Small intestine (tissue), 7 donors: Measurements from ENCODE around the gene SYK. TPM values are rescaled to one million over a fixed set of nuclear protein-coding genes. Genes with fewer than 3 reads are reported as not detected.
A peak's percentile ranks its signal among the peaks of the same experiment; 100 is the strongest.

Experiments used
- DNase-seq, 2 donors: peaks; one replicate each; pipeline versions ENCODE4 v3.0.0 to v3.0.0-alpha.2; 2013
- FAIRE-seq: peaks from 2 replicates; lab custom pipeline; 2012; peaks lifted over from hg19 to GRCh38; lab: Jason Lieb, UNC
- H3K27ac ChIP-seq, 3 donors: one replicate each; pipeline ENCODE4 v1.5.1; 2013; ENCODE audit warnings: low read length in 2 of 3, mild to moderate bottlenecking in 2 of 3, control low read depth in 1 of 3, inconsistent platforms in 1 of 3, low read depth in 1 of 3, moderate library complexity in 1 of 3
- H3K27me3 ChIP-seq, 3 donors: one replicate each; pipeline ENCODE4 v1.6.1; 2013; ENCODE audit warnings: low read length in 3 of 3, inconsistent platforms in 1 of 3; ENCODE audit not compliant: control insufficient read depth in 3 of 3, insufficient read depth in 3 of 3
- H3K36me3 ChIP-seq, 3 donors: one replicate each; pipeline ENCODE4 v1.6.1; 2013; ENCODE audit warnings: low read length in 3 of 3, inconsistent platforms in 1 of 3, low read depth in 1 of 3, mild to moderate bottlenecking in 1 of 3, moderate library complexity in 1 of 3; ENCODE audit not compliant: control insufficient read depth in 3 of 3, insufficient read depth in 2 of 3
- H3K4me1 ChIP-seq, 3 donors: one replicate each; pipeline ENCODE4 v1.6.1; 2013; ENCODE audit warnings: low read length in 2 of 3, inconsistent platforms in 1 of 3, low read depth in 1 of 3, mild to moderate bottlenecking in 1 of 3, moderate library complexity in 1 of 3; ENCODE audit not compliant: control insufficient read depth in 3 of 3, insufficient read depth in 2 of 3
- H3K4me3 ChIP-seq, 3 donors: one replicate each; pipeline ENCODE4 v1.5.1; 2013; ENCODE audit warnings: low read length in 3 of 3, control low read depth in 1 of 3, inconsistent platforms in 1 of 3, low read depth in 1 of 3, mild to moderate bottlenecking in 1 of 3, moderate library complexity in 1 of 3
- H3K9me3 ChIP-seq, 2 donors: one replicate each; pipeline ENCODE4 v1.6.1; 2013; ENCODE audit warnings: low read depth in 1 of 2, low read length in 1 of 2; ENCODE audit not compliant: control insufficient read depth in 2 of 2, insufficient read depth in 1 of 2
- WGBS, 3 donors: extraction: QIAGEN DNeasy Blood & Tissue Kit; methylation state at CpG; one replicate each; pipeline ENCODE4 v1.1.7; 2013; 5-methylcytosine and 5-hydroxymethylcytosine counted together
- polyA plus RNA-seq, 4 donors: library from polyadenylated mRNA; stranded (reverse) in 3 of 4; unstranded in 1 of 4; fragments of 200-250 nt in 3 of 4; fragments of 120-200 nt in 1 of 4; gene quantifications; one replicate each; pipeline versions ENCODE4 v1.2.1 to v1.2.3, GENCODE V29; 2013
- donor health status: healthy with polysubstance abuse.
- donor health status: control.
- donor health status: control.
- donor health status: Bipolar disorder and iron deficiency.
- donor health status: healthy.

SYK gene
- polyA plus RNA-seq, 4 donors, result 28.7 to 40.9 (median 31.7) TPM

DNA sequence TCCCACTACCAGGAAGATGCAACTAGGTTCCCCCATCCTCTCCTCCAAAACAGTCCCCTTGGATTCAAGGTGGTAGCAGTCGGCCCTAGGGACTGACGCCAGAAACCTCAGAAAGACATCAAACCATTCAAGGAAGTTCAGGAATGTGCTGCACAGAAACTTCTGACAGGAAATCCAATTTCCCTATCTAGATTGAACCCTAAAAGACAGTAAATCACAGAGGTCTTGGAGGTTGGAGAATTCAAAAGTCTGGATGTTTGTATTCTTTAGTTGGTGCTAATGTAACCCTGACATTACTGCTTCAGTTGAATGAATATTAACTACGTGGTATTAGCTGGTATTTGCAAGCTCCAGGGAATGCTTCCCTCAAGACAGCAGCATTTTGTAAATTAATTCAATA is 125.3 kb downstream of the SYK start:
- no peaks in the 10 kb centered on the region for H3K27me3 ChIP-seq
- no peaks in the 10 kb centered on the region for H3K4me1 ChIP-seq
- no peak for FAIRE-seq
- DNase-seq, result no peak
- 69 to 78% (median 72%) methylated on average over 3 of the region's 3 CpGs for WGBS, 3 donors
- H3K36me3 ChIP-seq, result no peaks in the 10 kb centered on the region
- H3K4me3 ChIP-seq, result no peak overlapping the region
- no peak overlapping the region for H3K27ac ChIP-seq
- no peaks in the 10 kb centered on the region for H3K9me3 ChIP-seq

DNA sequence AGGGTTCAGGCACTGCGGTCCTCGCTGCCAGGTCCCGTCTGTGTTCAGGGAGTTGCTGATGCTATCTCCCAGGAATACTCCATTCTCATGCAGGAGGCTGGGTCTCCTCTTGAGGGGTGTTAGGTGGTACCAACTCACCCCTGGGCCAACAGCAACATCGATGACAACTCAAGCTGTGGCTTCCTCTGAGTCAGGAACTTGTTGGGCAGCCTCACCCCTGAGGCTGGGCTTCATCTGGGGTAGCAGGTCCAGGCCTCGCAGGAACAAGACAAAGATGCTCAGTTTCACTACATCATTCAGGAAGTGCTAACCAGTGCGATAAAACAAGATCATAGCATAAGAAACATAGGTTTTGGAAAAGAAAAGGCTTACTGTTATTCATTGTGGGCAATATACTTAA is 125.9 kb downstream of the SYK start:
- DNase-seq, result no peak
- FAIRE-seq, result no peak
- Histone ChIP-seq H3K9me3 (no peaks in the 10 kb centered on the region), H3K36me3 (no peaks in the 10 kb centered on the region), H3K4me3 (no peak overlapping the region), H3K27me3 (no peaks in the 10 kb centered on the region), H3K4me1 (no peaks in the 10 kb centered on the region), H3K27ac (no peak overlapping the region)
- WGBS, 3 donors, result 85 to 86% (median 85%) methylated on average over 6 of the region's 6 CpGs

DNA sequence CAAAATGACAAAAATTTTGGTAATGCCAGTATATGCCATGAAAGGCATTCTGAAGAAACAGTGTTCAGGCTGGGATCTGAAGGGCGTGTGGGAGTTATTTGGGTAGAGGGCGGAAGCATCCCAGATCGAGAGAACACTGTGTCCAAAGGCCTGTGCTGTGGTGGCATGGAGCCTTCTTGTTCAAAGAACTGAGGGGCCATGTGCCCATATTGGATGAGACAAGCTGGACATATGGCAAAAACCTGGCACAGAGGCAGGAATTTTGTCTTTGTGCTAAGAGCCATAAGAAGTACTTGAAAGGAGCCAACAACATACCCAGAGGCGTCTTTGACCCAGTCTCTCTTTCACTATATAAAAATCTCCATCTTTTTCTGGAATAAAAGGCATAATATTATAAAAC is 128.0 kb downstream of the SYK start:
- H3K27me3 ChIP-seq, result no peaks in the 10 kb centered on the region
- FAIRE-seq, result no peak

DNA sequence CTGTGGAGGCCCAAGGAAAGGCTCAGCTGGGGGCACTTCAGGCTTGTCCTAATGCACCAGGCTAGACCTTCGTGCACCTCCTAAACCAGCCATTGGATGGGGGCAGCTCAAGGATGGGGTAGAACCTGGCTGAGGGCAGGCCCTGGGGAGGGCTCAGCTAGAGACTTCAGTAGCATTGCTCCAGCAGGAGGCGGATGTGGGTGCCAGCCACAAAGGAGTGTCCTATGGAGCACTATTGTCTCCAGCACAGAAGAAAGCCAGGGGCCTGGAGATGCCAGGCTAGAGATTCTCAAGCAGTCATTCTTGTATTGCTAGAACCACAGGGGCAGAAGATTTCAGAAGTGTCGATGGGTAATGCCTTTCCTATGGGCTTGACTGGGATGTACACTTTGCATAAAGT is 131.8 kb downstream of the SYK start:
- H3K27me3 ChIP-seq, result no peaks in the 10 kb centered on the region
- FAIRE-seq, result no peak
- H3K27ac ChIP-seq, result peak overlapping the region in 1 of 3 donors; percentile 53
- no peak overlapping the region for H3K4me3 ChIP-seq
- no peaks in the 10 kb centered on the region for H3K4me1 ChIP-seq
- DNase-seq, result no peak
- 78 to 88% (median 81%) methylated on average over 3 of the region's 3 CpGs for WGBS, 3 donors
- no peaks in the 10 kb centered on the region for H3K9me3 ChIP-seq
- H3K36me3 ChIP-seq, result no peaks in the 10 kb centered on the region

More for the DNA sequence above, 128.0 kb downstream of the SYK start:
- WGBS, 3 donors, result 88 to 93% (median 93%) methylated on average over 4 of the region's 4 CpGs
- Histone ChIP-seq H3K9me3 (no peaks in the 10 kb centered on the region), H3K4me1 (no peaks in the 10 kb centered on the region), H3K27ac (no peak overlapping the region), H3K4me3 (no peak overlapping the region), H3K36me3 (no peaks in the 10 kb centered on the region)
- no peak for DNase-seq

DNA sequence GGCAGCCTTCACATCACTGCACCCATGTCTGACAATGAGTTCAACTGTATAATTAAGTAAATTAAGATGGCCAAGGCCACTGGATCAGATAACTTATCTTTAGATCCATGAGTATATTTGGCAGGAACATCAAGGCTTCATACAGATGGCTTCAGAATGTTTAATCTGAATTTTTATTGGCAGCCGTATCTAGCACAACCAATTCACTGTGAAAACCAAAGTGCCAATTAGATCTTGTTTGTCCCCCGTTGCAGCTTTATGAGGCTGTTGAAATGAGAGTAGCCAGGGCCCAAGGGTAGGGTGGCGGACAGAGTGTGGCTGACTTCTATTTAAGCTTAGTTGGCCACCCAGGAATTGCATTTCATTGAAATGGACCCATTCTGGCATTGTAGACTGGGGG is 137.7 kb downstream of the SYK start:
- H3K4me1 ChIP-seq, result no peaks in the 10 kb centered on the region
- H3K36me3 ChIP-seq, result no peaks in the 10 kb centered on the region
- FAIRE-seq (no peak), DNase-seq (no peak)
- WGBS, 3 donors, result 43 to 83% (median 57%) methylated on average over 3 of the region's 3 CpGs
- H3K27me3 ChIP-seq, result peaks cover 0 to 3% (median 0%) of the 10 kb centered on the region in 3 donors
- H3K9me3 ChIP-seq, result peaks cover 0 to 15% of the 10 kb centered on the region in 2 donors
- no peak overlapping the region for H3K27ac ChIP-seq
- H3K4me3 ChIP-seq, result no peak overlapping the region

DNA sequence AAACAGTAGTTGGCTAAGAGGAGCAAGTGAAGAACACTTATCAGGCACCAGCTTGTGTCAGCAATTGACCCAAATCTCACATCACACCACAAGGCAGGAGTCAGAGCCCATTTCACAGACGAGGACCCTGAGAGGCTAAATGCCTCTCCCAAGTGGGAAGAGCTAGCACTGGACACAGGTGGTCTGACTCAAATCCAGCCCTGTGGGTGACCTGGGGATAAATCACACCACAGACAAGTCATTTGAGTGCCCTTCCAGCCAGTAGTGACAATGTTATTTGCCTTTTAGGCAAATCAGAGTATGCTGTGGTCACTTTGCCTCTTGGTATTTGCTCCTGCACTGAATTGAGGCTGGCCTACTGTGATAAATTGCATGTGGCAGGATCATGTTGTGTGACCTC is 138.7 kb downstream of the SYK start:
- Histone ChIP-seq H3K4me3 (no peak overlapping the region), H3K36me3 (no peaks in the 10 kb centered on the region), H3K4me1 (no peaks in the 10 kb centered on the region), H3K27me3 (peaks cover 0 to 3% (median 0%) of the 10 kb centered on the region in 3 donors), H3K9me3 (peaks cover 0 to 15% of the 10 kb centered on the region in 2 donors), H3K27ac (no peak overlapping the region)
- no peak for DNase-seq
- no peak for FAIRE-seq
- WGBS, 3 donors, result 61 to 88% (median 67%) methylated on average over 1 of the region's 1 CpG

DNA sequence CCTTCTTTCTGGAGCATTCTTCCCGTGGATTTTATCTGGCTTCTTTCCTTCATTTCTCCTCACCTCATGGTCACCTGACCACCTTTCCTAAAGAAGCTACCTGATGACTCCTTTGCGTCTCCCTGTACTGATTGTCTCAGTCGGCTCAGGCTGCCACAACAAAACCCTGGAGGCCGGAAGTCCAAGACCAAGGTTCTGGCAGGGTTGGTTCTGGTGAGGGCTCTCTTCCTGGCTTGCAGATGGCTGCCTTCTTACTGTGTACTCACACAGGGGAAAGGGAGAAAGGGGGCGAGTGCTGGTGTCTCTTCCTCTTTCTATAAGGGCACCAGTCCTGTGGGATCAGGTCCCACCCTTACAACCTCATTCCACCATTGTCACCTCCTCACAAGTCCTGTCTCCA is 140.0 kb downstream of the SYK start:
- H3K27me3 ChIP-seq, result peaks cover 0 to 3% (median 0%) of the 10 kb centered on the region in 3 donors
- no peak for FAIRE-seq
- 80 to 87% (median 84%) methylated on average over 5 of the region's 5 CpGs for WGBS, 3 donors
- peaks cover 0 to 15% of the 10 kb centered on the region in 2 donors for H3K9me3 ChIP-seq
- no peaks in the 10 kb centered on the region for H3K4me1 ChIP-seq
- DNase-seq, result no peak
- H3K27ac ChIP-seq, result peak overlapping the region in 1 of 3 donors; percentile 65
- H3K4me3 ChIP-seq, result no peak overlapping the region
- H3K36me3 ChIP-seq, result no peaks in the 10 kb centered on the region

DNA sequence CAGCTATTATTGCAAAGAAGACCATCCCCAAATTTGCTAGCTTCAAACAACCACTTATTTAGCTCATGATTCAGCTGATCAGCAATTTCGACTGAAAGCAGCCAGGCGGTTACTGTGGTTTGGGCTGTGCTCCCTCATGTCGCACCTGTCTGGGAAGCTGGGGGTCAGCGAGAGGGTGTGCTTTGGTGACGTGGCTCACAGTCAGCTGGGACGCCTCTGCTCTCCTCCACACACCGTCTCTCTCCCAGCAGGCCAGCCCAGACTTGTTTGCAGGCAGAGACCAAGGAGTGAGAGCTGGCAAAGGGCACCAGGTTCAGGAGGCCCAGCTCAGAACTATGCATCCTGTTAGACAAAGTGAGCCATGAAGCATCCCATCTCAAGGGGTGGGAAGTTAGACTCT is 140.9 kb downstream of the SYK start:
- Histone ChIP-seq H3K4me1 (no peaks in the 10 kb centered on the region), H3K27ac (peak overlapping the region in 1 of 3 donors; percentile 79), H3K36me3 (no peaks in the 10 kb centered on the region), H3K9me3 (peaks cover 0 to 15% of the 10 kb centered on the region in 2 donors), H3K27me3 (peaks cover 0 to 3% (median 0%) of the 10 kb centered on the region in 3 donors), H3K4me3 (no peak overlapping the region)
- DNase-seq, result no peak
- FAIRE-seq, result no peak
- WGBS, 3 donors, result 79 to 86% (median 83%) methylated on average over 7 of the region's 7 CpGs

DNA sequence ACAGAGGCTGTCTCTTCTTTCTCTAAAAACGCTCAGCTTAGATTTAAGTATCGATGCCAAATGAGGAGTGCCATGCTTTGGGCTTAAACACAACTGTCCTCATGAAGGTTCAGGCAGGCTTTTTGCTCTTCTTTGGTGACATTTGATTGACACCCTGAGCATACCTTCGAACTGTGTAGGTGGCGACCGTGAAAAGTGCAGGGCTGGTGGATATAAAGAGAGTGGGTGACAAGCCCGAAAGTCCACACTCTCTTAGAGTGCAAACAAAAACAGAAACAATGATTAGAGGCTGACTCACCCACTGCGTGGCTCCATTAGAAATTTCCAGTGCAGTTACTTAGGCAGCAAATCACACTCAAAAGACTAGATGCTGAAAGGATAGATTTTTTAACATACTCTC is 141.7 kb downstream of the SYK start:
- Histone ChIP-seq H3K9me3 (peaks cover 0 to 15% of the 10 kb centered on the region in 2 donors), H3K4me3 (no peak overlapping the region), H3K4me1 (no peaks in the 10 kb centered on the region), H3K27me3 (peaks cover 0 to 3% (median 0%) of the 10 kb centered on the region in 3 donors), H3K36me3 (no peaks in the 10 kb centered on the region), H3K27ac (peak overlapping the region in 1 of 3 donors; percentile 79)
- no peak for DNase-seq
- WGBS, 3 donors, result 39 to 71% (median 47%) methylated on average over 7 of the region's 7 CpGs
- no peak for FAIRE-seq
